IPS-18a (cell line): Measurements from ENCODE around the gene USP54.
"Not testable (repeated sequence)": the region's sequence is repeated elsewhere in the genome, so short reads cannot be mapped to it uniquely, and the experiment has no call there.

Experiments
- H3K27ac ChIP-seq: one replicate; pipeline ENCODE4 v1.5.1; 2013; ENCODE audit warnings: low read length
- H3K27me3 ChIP-seq: one replicate; pipeline ENCODE4 v1.6.1; 2013; ENCODE audit warnings: mild to moderate bottlenecking, low read length; ENCODE audit not compliant: control insufficient read depth, insufficient read depth
- H3K36me3 ChIP-seq: one replicate; pipeline ENCODE4 v1.6.1; 2013; ENCODE audit warnings: low read depth, low read length; ENCODE audit not compliant: control insufficient read depth
- H3K4me1 ChIP-seq: one replicate; pipeline ENCODE4 v1.6.1; 2013; ENCODE audit warnings: low read depth, low read length; ENCODE audit not compliant: control insufficient read depth
- H3K4me3 ChIP-seq: one replicate; pipeline ENCODE4 v1.5.1; 2013; ENCODE audit warnings: low read length
- H3K9ac ChIP-seq: one replicate; pipeline ENCODE4 v1.6.1; 2013; ENCODE audit warnings: mild to moderate bottlenecking, low read length, moderate library complexity
- H3K9me3 ChIP-seq: one replicate; pipeline ENCODE4 v1.6.1; 2013; ENCODE audit warnings: low read depth, low read length; ENCODE audit not compliant: control insufficient read depth

USP54 gene

DNA sequence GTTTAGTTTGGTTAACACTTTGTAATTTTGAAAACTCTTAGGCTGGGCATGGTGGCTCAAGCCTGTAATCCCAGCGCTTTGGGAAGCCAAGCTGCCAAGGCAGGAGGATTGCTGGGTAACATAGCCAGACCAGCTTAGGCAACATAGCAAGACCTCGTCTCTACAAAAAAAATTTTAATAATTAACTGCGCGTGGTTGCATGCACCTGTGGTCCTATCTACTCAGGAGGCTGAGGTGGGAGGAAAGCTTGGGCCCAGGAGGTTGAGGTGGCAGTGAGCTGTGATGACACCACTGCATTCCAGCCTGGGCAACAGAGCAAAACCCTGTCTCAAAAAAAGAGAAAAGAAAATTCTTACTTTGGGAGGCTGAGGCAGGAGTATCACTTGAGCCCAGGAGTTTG is 31.9 kb upstream of the USP54 start:
- H3K27me3 ChIP-seq: no peaks in the 10 kb centered on the region
- H3K36me3 ChIP-seq: no peaks in the 10 kb centered on the region
- H3K27ac ChIP-seq: no peak overlapping the region
- H3K4me3 ChIP-seq: no peak overlapping the region
- H3K9ac ChIP-seq: no peak overlapping the region
- H3K9me3 ChIP-seq: no peaks in the 10 kb centered on the region
- H3K4me1 ChIP-seq: peaks cover 6% of the 10 kb centered on the region

GRCh38 chr10:73620974-73621373 is 29.8 kb upstream of the USP54 start:
- H3K9me3 ChIP-seq, H3K27me3 ChIP-seq, H3K4me3 ChIP-seq, H3K9ac ChIP-seq, H3K27ac ChIP-seq, H3K36me3 ChIP-seq, H3K4me1 ChIP-seq: not testable (repeated sequence)

GRCh38 chr10:73617143-73617542 is 26.0 kb upstream of the USP54 start:
- H3K9ac ChIP-seq, H3K4me3 ChIP-seq, H3K27me3 ChIP-seq, H3K9me3 ChIP-seq, H3K27ac ChIP-seq, H3K36me3 ChIP-seq, H3K4me1 ChIP-seq: not testable (repeated sequence)

- no peak overlapping the region for H3K27ac ChIP-seq
- no peaks in the 10 kb centered on the region for H3K36me3 ChIP-seq
- H3K9me3 ChIP-seq: no peaks in the 10 kb centered on the region
- no peaks in the 10 kb centered on the region for H3K4me1 ChIP-seq
- no peaks in the 10 kb centered on the region for H3K27me3 ChIP-seq
- no peak overlapping the region for H3K4me3 ChIP-seq
- no peak overlapping the region for H3K9ac ChIP-seq
Measured at GRCh38 chr10:73614720-73615119, 23.6 kb upstream of the USP54 start.

GRCh38 chr10:73609116-73609515 is 18.0 kb upstream of the USP54 start:
- peaks cover 2% of the 10 kb centered on the region for H3K36me3 ChIP-seq
- no peak overlapping the region for H3K9ac ChIP-seq
- H3K4me3 ChIP-seq: no peak overlapping the region
- H3K27me3 ChIP-seq: no peaks in the 10 kb centered on the region
- H3K27ac ChIP-seq: no peak overlapping the region
- no peaks in the 10 kb centered on the region for H3K4me1 ChIP-seq
- no peaks in the 10 kb centered on the region for H3K9me3 ChIP-seq

GRCh38 chr10:73601486-73601921 is 10.4 kb upstream of the USP54 start:
- no peaks in the 10 kb centered on the region for H3K27me3 ChIP-seq
- no peak overlapping the region for H3K27ac ChIP-seq
- H3K4me3 ChIP-seq: no peak overlapping the region
- H3K4me1 ChIP-seq: peaks cover 8% of the 10 kb centered on the region
- no peak overlapping the region for H3K9ac ChIP-seq
- H3K36me3 ChIP-seq: peaks cover 2% of the 10 kb centered on the region
- no peaks in the 10 kb centered on the region for H3K9me3 ChIP-seq

DNA sequence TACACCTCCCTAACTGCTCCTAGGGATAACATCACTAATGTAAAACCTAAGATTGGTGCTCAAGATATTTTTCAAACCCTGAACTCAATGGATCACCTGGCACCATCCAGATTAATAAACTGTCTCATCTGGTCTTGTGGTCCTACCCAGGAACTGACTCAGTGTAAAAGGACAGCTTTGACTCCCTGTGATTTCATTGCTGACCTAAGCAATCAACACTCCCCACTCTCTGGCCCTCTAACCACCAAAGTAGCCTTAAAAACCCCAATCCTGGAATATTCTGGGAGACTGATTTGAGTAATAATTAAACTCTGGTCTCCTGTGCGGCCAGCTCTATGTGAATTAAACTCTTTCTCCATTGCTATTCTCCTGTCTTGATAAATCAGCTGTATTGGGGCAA is 6.2 kb upstream of the USP54 start:
- no peak overlapping the region for H3K4me3 ChIP-seq
- H3K36me3 ChIP-seq: no peaks in the 10 kb centered on the region
- no peak overlapping the region for H3K9ac ChIP-seq
- no peak overlapping the region for H3K27ac ChIP-seq
- H3K4me1 ChIP-seq: peaks cover 13% of the 10 kb centered on the region
- no peaks in the 10 kb centered on the region for H3K27me3 ChIP-seq
- no peaks in the 10 kb centered on the region for H3K9me3 ChIP-seq

GRCh38 chr10:73593812-73594211 is 2.7 kb upstream of the USP54 start:
- H3K4me1 ChIP-seq: peaks cover 36% of the 10 kb centered on the region
- no peaks in the 10 kb centered on the region for H3K36me3 ChIP-seq

GRCh38 chr10:73593110-73593509 is 2.0 kb upstream of the USP54 start:
- Histone ChIP-seq H3K27ac (no peak overlapping the region), H3K9ac (no peak overlapping the region), H3K4me3 (no peak overlapping the region), H3K4me1 (peaks cover 36% of the 10 kb centered on the region), H3K36me3 (no peaks in the 10 kb centered on the region), H3K27me3 (no peaks in the 10 kb centered on the region), H3K9me3 (no peaks in the 10 kb centered on the region)

More at GRCh38 chr10:73593812-73594211, 2.7 kb upstream of the USP54 start:
- H3K9ac ChIP-seq: no peak overlapping the region
- no peaks in the 10 kb centered on the region for H3K27me3 ChIP-seq
- H3K4me3 ChIP-seq: no peak overlapping the region
- no peaks in the 10 kb centered on the region for H3K9me3 ChIP-seq
- H3K27ac ChIP-seq: no peak overlapping the region

GRCh38 chr10:73591935-73592699 is 975 bp upstream of the USP54 start:
- peak overlapping the region; percentile 64 for H3K4me3 ChIP-seq

DNA sequence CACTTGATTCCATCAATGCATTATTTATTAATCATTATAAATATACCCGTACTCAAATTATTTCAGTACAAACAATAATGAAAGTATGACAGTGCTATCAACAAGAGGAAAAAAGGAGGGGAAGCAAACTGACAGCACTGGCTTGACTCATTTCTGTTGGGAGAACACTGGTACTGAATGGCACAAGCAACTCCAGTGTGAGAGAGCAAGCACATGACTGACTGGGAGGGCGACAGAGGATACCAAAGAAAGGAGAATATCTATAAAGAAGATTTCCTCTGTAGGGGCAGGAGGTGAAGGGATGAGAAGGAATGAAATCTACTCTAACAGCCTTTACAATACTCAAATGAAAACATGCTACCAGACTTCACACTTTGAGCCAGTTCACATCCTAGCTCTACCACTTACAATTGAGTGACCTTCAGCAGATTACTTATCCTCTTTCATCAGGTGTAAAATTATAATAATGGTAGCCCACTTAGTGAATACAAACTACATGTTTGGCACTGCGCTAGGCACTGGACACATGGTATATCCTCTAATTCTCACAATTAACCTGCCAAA is 1.5 kb downstream of the USP54 start:
- Histone ChIP-seq H3K4me1 (peaks cover 36% of the 10 kb centered on the region), H3K9ac (no peak overlapping the region), H3K27me3 (no peaks in the 10 kb centered on the region), H3K27ac (no peak overlapping the region), H3K4me3 (no peak overlapping the region), H3K9me3 (no peaks in the 10 kb centered on the region), H3K36me3 (no peaks in the 10 kb centered on the region)

More at GRCh38 chr10:73591935-73592699, 975 bp upstream of the USP54 start:
- H3K27me3 ChIP-seq: no peaks in the 10 kb centered on the region
- H3K9me3 ChIP-seq: no peaks in the 10 kb centered on the region
- H3K9ac ChIP-seq: peak overlapping the region; percentile 93
- H3K36me3 ChIP-seq: no peaks in the 10 kb centered on the region
- H3K27ac ChIP-seq: peak overlapping the region; percentile 96
- peaks cover 36% of the 10 kb centered on the region for H3K4me1 ChIP-seq

DNA sequence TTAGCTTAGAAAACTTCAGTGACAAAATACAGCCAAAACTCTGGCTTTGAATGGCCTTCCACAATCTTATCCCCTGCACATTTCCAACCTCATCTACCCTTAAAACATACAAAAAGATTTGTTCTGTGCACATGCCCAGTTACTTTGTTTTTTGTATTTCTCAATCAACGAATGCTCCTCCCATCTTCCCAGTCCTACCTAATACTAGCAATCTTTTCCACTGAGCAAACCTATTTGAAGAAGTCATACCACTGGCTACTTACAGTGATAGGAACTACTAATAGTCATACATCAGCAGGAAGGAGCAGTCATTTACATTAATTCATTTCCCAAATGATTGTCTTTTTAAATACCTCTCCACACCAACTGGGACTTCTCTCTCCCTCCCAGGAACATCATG is 2.5 kb downstream of the USP54 start:
- Histone ChIP-seq H3K27me3 (no peaks in the 10 kb centered on the region), H3K4me1 (peaks cover 36% of the 10 kb centered on the region), H3K9ac (no peak overlapping the region), H3K27ac (no peak overlapping the region), H3K9me3 (no peaks in the 10 kb centered on the region), H3K36me3 (no peaks in the 10 kb centered on the region), H3K4me3 (no peak overlapping the region)
